ENCODE data around the gene COX17. TPM values are rescaled to one million over a fixed set of nuclear protein-coding genes. Genes with fewer than 3 reads are reported as not detected.

Gene COX17
- total and polyA plus RNA-seq, 2 experiments from 2014 or later = 28.3 to 87.2 TPM

DNA sequence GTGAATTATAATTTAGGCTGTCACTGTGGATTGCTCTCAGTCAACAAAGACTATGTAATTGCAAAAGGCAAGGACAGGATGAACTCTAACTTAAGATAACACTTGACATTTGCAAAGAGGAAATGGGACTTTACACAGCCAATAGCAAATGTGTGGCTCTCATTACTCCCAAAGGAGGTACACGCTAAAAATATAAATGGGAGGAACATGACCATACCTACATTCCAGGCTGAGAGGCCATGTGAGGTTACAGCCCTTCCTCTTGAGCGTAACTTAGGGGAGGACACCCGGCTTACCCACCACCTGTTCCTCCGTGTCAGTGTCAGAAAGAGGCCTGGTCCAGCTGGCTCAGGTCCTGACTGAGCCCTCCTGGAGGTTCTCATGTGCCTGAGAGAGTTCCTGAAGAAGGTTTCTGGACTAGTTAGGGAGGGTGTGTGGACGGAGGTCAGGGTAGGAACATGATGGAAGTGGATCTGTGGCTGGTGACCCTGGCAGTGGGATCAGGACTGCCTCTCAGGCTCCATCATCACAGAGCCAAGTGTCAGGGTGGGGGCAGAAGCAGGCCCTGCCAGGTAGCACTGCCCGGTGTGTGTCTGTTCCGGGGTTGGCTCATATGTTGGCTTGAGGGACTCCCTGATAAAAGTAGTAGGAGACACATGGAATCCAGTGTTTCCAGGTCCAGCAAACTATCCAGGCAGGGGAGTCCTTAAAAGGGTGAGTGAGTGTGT is 24.7 kb downstream of the COX17 start:
- WGBS (ENCODE audit: low lambda C conversion rate, missing lambda C conversion rate) = 89% methylated on average over 7 of the region's 7 CpGs
- no peaks in the 10 kb centered on the region for H3K27me3 ChIP-seq
- no peak overlapping the region for H3K27ac ChIP-seq

DNA sequence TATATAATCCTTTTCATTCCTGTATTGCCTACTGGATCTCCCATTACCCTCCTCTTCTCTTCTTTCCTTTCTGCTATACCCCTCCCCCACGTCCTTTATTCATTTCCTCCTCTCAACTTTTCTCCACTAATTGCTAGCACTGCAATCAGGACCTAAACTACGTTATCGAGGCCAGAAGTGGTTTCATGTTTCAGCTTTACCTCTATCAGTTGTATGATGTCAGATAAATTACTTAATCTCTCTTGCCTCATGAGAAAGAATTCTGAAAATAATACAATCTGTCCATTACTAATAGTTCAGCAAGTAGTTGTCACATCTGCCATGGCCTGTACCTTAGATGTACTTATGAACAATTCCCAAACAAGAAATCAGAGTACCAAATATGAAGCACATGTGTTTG is 27.4 kb downstream of the COX17 start:
- Histone ChIP-seq H3K4me1 (ENCODE audit: insufficient read depth) (no peaks in the 10 kb centered on the region), H3K36me3 (replicated peaks; ENCODE audit: insufficient read depth, low read depth) (no peaks in the 10 kb centered on the region), H3K4me3 (no peak overlapping the region), H3K9me3 (ENCODE audit: low read depth) (no peaks in the 10 kb centered on the region), H4K20me1 (ENCODE audit: insufficient read depth, poor library complexity, severe bottlenecking) (no peaks in the 10 kb centered on the region), H2AFZ (no peak overlapping the region), H3K4me2 (no peak overlapping the region), H3K27me3 (no peaks in the 10 kb centered on the region), H3K9me2 (replicated peaks; ENCODE audit: insufficient read depth) (no peaks in the 10 kb centered on the region), H3K27ac (no peak overlapping the region), H3K79me2 (no peaks in the 10 kb centered on the region)
- 39% methylated on average over 3 of the region's 3 CpGs for WGBS (ENCODE audit: low lambda C conversion rate, missing lambda C conversion rate)
- no peak for DNase-seq (ENCODE audit: low spot score)
- TF ChIP-seq EZH2 (IDR thresholded peaks at IDR 0.05; ENCODE audit: borderline replicate concordance) (no peak), EZH2phosphoT487 (IDR thresholded peaks at IDR 0.05; ENCODE audit: low read depth, severe bottlenecking, unreplicated experiment) (no peak)
- TF ChIP-seq, protein P1, sequence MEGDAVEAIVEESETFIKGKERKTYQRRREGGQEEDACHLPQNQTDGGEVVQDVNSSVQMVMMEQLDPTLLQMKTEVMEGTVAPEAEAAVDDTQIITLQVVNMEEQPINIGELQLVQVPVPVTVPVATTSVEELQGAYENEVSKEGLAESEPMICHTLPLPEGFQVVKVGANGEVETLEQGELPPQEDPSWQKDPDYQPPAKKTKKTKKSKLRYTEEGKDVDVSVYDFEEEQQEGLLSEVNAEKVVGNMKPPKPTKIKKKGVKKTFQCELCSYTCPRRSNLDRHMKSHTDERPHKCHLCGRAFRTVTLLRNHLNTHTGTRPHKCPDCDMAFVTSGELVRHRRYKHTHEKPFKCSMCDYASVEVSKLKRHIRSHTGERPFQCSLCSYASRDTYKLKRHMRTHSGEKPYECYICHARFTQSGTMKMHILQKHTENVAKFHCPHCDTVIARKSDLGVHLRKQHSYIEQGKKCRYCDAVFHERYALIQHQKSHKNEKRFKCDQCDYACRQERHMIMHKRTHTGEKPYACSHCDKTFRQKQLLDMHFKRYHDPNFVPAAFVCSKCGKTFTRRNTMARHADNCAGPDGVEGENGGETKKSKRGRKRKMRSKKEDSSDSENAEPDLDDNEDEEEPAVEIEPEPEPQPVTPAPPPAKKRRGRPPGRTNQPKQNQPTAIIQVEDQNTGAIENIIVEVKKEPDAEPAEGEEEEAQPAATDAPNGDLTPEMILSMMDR (IDR thresholded peaks at IDR 0.05; ENCODE audit: poor library complexity) = no peak

More for the DNA sequence above, 24.7 kb downstream of the COX17 start:
- no peak overlapping the region for H2AFZ ChIP-seq
- H3K9me3 ChIP-seq (ENCODE audit: low read depth) = no peaks in the 10 kb centered on the region
- TF ChIP-seq, protein P1 (IDR thresholded peaks at IDR 0.05; ENCODE audit: poor library complexity) = no peak
- TF ChIP-seq EZH2phosphoT487 (IDR thresholded peaks at IDR 0.05; ENCODE audit: low read depth, severe bottlenecking, unreplicated experiment) (no peak), EZH2 (IDR thresholded peaks at IDR 0.05; ENCODE audit: borderline replicate concordance) (no peak)
- H3K4me1 ChIP-seq (ENCODE audit: insufficient read depth) = no peaks in the 10 kb centered on the region
- no peaks in the 10 kb centered on the region for H4K20me1 ChIP-seq (ENCODE audit: insufficient read depth, poor library complexity, severe bottlenecking)
- DNase-seq (ENCODE audit: low spot score) = no peak
- no peaks in the 10 kb centered on the region for H3K9me2 ChIP-seq (replicated peaks; ENCODE audit: insufficient read depth)
- no peaks in the 10 kb centered on the region for H3K79me2 ChIP-seq
- H3K4me3 ChIP-seq = no peak overlapping the region
- no peaks in the 10 kb centered on the region for H3K36me3 ChIP-seq (replicated peaks; ENCODE audit: insufficient read depth, low read depth)
- H3K4me2 ChIP-seq = no peak overlapping the region

DNA sequence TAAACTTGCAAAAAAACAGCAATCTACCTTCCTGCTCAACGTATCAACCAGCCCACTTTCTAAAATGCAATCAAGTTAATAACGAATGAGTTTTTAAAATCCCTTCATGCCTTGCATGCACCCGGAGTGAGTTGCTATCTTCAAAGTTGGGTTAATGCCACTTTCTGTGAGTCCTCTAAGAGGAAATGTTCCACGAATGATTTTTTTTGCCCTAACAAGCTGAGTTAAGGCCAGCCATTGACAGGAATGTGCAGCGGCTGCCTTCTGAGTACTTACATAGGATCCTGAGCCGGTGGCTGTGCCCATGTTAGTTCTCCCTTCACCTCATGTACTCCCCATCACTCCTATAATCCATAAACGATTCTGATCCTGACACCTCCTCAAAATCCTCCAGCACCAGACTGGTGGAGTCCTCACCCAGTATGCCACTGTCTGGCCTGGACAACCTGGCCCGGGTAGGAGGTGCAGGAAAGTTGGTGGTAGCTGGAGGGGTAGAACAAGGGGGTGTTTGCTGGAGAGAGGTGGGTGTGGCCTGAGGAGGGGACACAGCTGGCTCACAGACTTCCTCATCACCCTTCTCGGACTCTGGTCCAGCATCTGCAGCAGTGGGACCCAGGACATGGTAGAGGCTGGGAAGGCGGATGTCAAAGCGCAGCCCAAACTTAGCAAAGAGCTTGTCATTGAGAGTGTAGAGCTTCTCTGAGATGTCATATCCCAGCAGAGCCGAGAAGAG is 29.2 kb downstream of the COX17 start:
- 73% methylated on average over 12 of the region's 12 CpGs for WGBS (ENCODE audit: low lambda C conversion rate, missing lambda C conversion rate)
- Histone ChIP-seq H3K4me1 (ENCODE audit: insufficient read depth) (no peaks in the 10 kb centered on the region), H4K20me1 (ENCODE audit: insufficient read depth, poor library complexity, severe bottlenecking) (no peaks in the 10 kb centered on the region), H2AFZ (no peak overlapping the region), H3K27me3 (no peaks in the 10 kb centered on the region), H3K9me2 (replicated peaks; ENCODE audit: insufficient read depth) (no peaks in the 10 kb centered on the region), H3K36me3 (replicated peaks; ENCODE audit: insufficient read depth, low read depth) (no peaks in the 10 kb centered on the region), H3K4me3 (no peak overlapping the region), H3K9me3 (ENCODE audit: low read depth) (no peaks in the 10 kb centered on the region), H3K27ac (no peak overlapping the region), H3K4me2 (no peak overlapping the region), H3K79me2 (no peaks in the 10 kb centered on the region)
- TF ChIP-seq EZH2phosphoT487 (IDR thresholded peaks at IDR 0.05; ENCODE audit: low read depth, severe bottlenecking, unreplicated experiment) (no peak), EZH2 (IDR thresholded peaks at IDR 0.05; ENCODE audit: borderline replicate concordance) (no peak)
- TF ChIP-seq, protein P1 (IDR thresholded peaks at IDR 0.05; ENCODE audit: poor library complexity) = no peak
- DNase-seq (ENCODE audit: low spot score) = no peak
